ENCODE measurements around the gene PCYT1B. TPM values are rescaled to one million over a fixed set of nuclear protein-coding genes. Genes with fewer than 3 reads are reported as not detected.

The PCYT1B gene
- total RNA-seq, 1 donor from 2014 or later: 39.1 TPM

- peak overlapping the region; percentile 82 for H3K4me3 Mint-ChIP-seq
- peak; percentile 15 for DNase-seq (ENCODE audit: low spot score)
- peaks cover 53% of the 10 kb centered on the region for H3K79me2 ChIP-seq (ENCODE audit: low read depth)
Observed at GRCh38 chrX:24646006-24646405, 1.1 kb downstream of the PCYT1B start.

GRCh38 chrX:24643116-24643515 is 4.0 kb downstream of the PCYT1B start:
- no peak overlapping the region for H3K4me2 ChIP-seq
- no peak overlapping the region for H3K4me3 Mint-ChIP-seq
- no peak overlapping the region for H3K9ac ChIP-seq
- H3K27ac ChIP-seq: no peak overlapping the region
- H3K4me1 Mint-ChIP-seq: peaks cover 24% of the 10 kb centered on the region
- no peak overlapping the region for H2AFZ ChIP-seq (replicated peaks)
- TF ChIP-seq CTCF (IDR thresholded peaks at IDR 0.05) (no peak), EZH2phosphoT487 (IDR thresholded peaks at IDR 0.05) (no peak), EZH2 (IDR thresholded peaks at IDR 0.05) (no peak)
- H4K20me1 ChIP-seq (ENCODE audit: low read depth): no peaks in the 10 kb centered on the region
- peaks cover 22% of the 10 kb centered on the region for H3K4me1 ChIP-seq
- H3K79me2 ChIP-seq (ENCODE audit: low read depth): peaks cover 57% of the 10 kb centered on the region
- no peak for DNase-seq (ENCODE audit: low spot score)
- peaks cover 27% of the 10 kb centered on the region for H3F3A ChIP-seq (ENCODE audit: low read depth)
- no peaks in the 10 kb centered on the region for H3K36me3 ChIP-seq
- no peak overlapping the region for H3K27ac Mint-ChIP-seq
- no peaks in the 10 kb centered on the region for H3K27me3 ChIP-seq
- H3K4me3 ChIP-seq: no peak overlapping the region
- peaks cover 7% of the 10 kb centered on the region for H3K27me3 Mint-ChIP-seq (ENCODE audit: insufficient read depth, low read depth)
- no peaks in the 10 kb centered on the region for H3K9me3 Mint-ChIP-seq
- H3K9me3 ChIP-seq (ENCODE audit: low read depth): no peaks in the 10 kb centered on the region
- H3K36me3 Mint-ChIP-seq: no peaks in the 10 kb centered on the region

More at GRCh38 chrX:24646006-24646405, 1.1 kb downstream of the PCYT1B start:
- Histone ChIP-seq H3F3A (ENCODE audit: low read depth) (peaks cover 33% of the 10 kb centered on the region), H3K4me3 (peak overlapping the region; percentile 50), H3K36me3 (no peaks in the 10 kb centered on the region), H3K4me1 (peaks cover 38% of the 10 kb centered on the region), H3K4me2 (peak overlapping the region; percentile 81), H3K9ac (no peak overlapping the region), H3K27me3 (no peaks in the 10 kb centered on the region), H3K9me3 (ENCODE audit: low read depth) (no peaks in the 10 kb centered on the region), H2AFZ (replicated peaks) (peak overlapping the region; percentile 63), H4K20me1 (ENCODE audit: low read depth) (no peaks in the 10 kb centered on the region), H3K27ac (peak overlapping the region; percentile 98)
- no peak for TF ChIP-seq CTCF (IDR thresholded peaks at IDR 0.05)
- TF ChIP-seq EZH2phosphoT487 (IDR thresholded peaks at IDR 0.05): no peak
- TF ChIP-seq EZH2 (IDR thresholded peaks at IDR 0.05): no peak
- peaks cover 16% of the 10 kb centered on the region for H3K27me3 Mint-ChIP-seq (ENCODE audit: insufficient read depth, low read depth)
- no peaks in the 10 kb centered on the region for H3K36me3 Mint-ChIP-seq
- H3K4me1 Mint-ChIP-seq: peaks cover 28% of the 10 kb centered on the region
- H3K9me3 Mint-ChIP-seq: no peaks in the 10 kb centered on the region
- no peak overlapping the region for H3K27ac Mint-ChIP-seq

- H3K4me1 ChIP-seq: no peaks in the 10 kb centered on the region
- Mint-ChIP-seq H3K36me3 (no peaks in the 10 kb centered on the region), H3K9me3 (no peaks in the 10 kb centered on the region), H3K4me1 (no peaks in the 10 kb centered on the region), H3K4me3 (no peak overlapping the region), H3K27ac (no peak overlapping the region), H3K27me3 (ENCODE audit: insufficient read depth, low read depth) (peaks cover 3% of the 10 kb centered on the region)
- no peak overlapping the region for H3K4me3 ChIP-seq
- no peak for TF ChIP-seq EZH2phosphoT487 (IDR thresholded peaks at IDR 0.05)
- TF ChIP-seq CTCF (IDR thresholded peaks at IDR 0.05): no peak
- no peak for TF ChIP-seq EZH2 (IDR thresholded peaks at IDR 0.05)
- H3K79me2 ChIP-seq (ENCODE audit: low read depth): peaks cover 33% of the 10 kb centered on the region
- no peaks in the 10 kb centered on the region for H3K36me3 ChIP-seq
- no peak overlapping the region for H2AFZ ChIP-seq (replicated peaks)
- H3K27me3 ChIP-seq: no peaks in the 10 kb centered on the region
- no peak overlapping the region for H3K27ac ChIP-seq
- no peaks in the 10 kb centered on the region for H3K9me3 ChIP-seq (ENCODE audit: low read depth)
- H4K20me1 ChIP-seq (ENCODE audit: low read depth): no peaks in the 10 kb centered on the region
- H3K4me2 ChIP-seq: no peak overlapping the region
- H3F3A ChIP-seq (ENCODE audit: low read depth): peaks cover 3% of the 10 kb centered on the region
- no peak overlapping the region for H3K9ac ChIP-seq
- DNase-seq (ENCODE audit: low spot score): no peak
Observed at GRCh38 chrX:24629701-24630100, 17.4 kb downstream of the PCYT1B start.
